ENCODE results near the gene KRTAP9-1. TPM values are rescaled to one million over a fixed set of nuclear protein-coding genes. Genes with fewer than 3 reads are reported as not detected.
"Not testable (repeated sequence)": the region's sequence is repeated elsewhere in the genome, so short reads cannot be mapped to it uniquely, and the experiment has no call there.

Gene KRTAP9-1
- total RNA-seq, 4 donors from 2014 or later = 0.91 TPM; not detected in 3

DNA sequence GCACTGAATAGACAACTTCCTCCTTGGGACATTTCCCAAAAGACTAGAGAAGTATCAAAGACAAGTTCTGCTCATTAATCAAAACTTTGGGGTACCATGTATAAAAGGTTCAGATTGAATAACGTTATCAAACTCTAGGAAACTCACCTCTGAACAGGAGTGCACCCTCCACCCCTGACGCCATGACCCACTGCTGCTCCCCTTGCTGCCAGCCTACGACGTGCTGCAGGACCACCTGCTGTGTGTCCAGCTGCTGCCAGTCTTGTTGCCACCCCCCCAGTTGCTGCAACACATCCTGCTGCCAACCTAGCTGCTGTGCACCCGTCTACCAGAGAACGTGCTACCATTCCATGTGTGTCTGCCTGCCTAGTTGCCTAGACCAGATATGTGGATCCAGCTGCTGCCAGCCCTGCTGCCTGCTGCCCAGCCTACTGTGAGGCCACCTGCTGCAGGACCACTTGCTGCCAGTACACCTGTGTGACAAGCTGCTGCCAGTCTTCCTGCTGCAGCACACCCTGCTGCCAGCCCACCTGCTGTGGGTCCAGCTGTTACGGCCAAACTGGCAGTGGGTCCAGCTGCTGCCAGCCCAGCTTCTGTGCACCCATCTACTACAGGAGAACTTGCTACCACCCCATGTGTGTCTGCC is 23.0 kb downstream of the KRTAP9-1 start:
- no peak overlapping the region for H3K4me3 ChIP-seq (ENCODE audit: low read depth, poor library complexity, severe bottlenecking)
- 77 to 84% methylated on average over 7 of the region's 7 CpGs for WGBS, 2 donors
- intact Hi-C loops (cut with DNase I; ENCODE audit: low total_unique reads) = no loop called here
- no peak for DNase-seq (ENCODE audit: low spot score in 2 of 2)
- TF ChIP-seq, protein P1, sequence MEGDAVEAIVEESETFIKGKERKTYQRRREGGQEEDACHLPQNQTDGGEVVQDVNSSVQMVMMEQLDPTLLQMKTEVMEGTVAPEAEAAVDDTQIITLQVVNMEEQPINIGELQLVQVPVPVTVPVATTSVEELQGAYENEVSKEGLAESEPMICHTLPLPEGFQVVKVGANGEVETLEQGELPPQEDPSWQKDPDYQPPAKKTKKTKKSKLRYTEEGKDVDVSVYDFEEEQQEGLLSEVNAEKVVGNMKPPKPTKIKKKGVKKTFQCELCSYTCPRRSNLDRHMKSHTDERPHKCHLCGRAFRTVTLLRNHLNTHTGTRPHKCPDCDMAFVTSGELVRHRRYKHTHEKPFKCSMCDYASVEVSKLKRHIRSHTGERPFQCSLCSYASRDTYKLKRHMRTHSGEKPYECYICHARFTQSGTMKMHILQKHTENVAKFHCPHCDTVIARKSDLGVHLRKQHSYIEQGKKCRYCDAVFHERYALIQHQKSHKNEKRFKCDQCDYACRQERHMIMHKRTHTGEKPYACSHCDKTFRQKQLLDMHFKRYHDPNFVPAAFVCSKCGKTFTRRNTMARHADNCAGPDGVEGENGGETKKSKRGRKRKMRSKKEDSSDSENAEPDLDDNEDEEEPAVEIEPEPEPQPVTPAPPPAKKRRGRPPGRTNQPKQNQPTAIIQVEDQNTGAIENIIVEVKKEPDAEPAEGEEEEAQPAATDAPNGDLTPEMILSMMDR (IDR thresholded peaks at IDR 0.05) = no peak
- TF ChIP-seq POLR2A (IDR thresholded peaks at IDR 0.05) = no peak

DNA sequence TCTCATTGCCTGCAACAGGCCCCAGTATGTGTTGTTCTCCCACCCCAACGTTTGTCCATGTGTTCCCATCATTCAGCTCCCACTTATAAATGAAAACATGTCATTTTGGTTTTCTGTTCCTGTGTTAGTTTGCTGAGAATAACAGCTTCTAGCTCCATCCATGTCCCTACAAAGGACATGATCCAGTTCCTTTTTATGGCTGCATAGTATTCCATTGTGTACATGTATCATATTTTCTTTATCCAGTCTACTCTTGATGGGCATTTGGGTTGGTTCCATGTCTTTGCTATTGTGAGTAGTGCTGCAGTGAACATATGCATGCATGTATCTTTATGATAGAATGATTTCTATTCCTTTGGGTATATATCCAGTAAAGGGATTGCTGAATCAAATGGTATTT is 26.0 kb downstream of the KRTAP9-1 start:
- DNase-seq (ENCODE audit: low spot score in 2 of 2) = no peak
- intact Hi-C loops (cut with DNase I; ENCODE audit: low total_unique reads) = no loop called here
- no peak overlapping the region for H3K4me3 ChIP-seq (ENCODE audit: low read depth, poor library complexity, severe bottlenecking)
- WGBS, 2 donors = 69 to 84% methylated on average over 1 of the region's 1 CpG
- TF ChIP-seq, protein P1 (IDR thresholded peaks at IDR 0.05) = no peak
- TF ChIP-seq POLR2A (IDR thresholded peaks at IDR 0.05) = no peak

DNA sequence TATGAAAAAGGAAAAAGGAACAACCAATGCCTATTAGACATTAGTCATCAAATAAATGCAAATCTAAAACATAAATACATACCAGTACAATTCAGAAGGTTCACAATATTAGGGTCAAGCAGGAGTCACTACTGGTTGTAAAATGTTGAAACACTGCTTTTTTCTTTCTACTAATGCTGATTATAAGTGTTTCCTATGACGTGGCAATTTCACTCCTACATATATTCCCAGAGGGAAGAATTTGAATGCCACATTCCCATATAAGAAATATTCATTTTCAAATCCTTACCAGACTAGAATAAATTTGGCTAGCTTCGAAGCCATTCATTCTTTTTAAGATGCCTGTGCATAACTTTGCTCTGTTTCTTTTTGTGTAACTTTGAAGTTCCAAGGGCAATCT is 34.1 kb downstream of the KRTAP9-1 start:
- TF ChIP-seq, protein P1 (IDR thresholded peaks at IDR 0.05) = no peak
- no peak for TF ChIP-seq POLR2A (IDR thresholded peaks at IDR 0.05)
- 48 to 50% methylated on average over 2 of the region's 2 CpGs for WGBS, 2 donors
- no peak for DNase-seq (ENCODE audit: low spot score in 2 of 2)
- intact Hi-C loops (cut with DNase I; ENCODE audit: low total_unique reads) = no loop called here
- no peak overlapping the region for H3K4me3 ChIP-seq (ENCODE audit: low read depth, poor library complexity, severe bottlenecking)

DNA sequence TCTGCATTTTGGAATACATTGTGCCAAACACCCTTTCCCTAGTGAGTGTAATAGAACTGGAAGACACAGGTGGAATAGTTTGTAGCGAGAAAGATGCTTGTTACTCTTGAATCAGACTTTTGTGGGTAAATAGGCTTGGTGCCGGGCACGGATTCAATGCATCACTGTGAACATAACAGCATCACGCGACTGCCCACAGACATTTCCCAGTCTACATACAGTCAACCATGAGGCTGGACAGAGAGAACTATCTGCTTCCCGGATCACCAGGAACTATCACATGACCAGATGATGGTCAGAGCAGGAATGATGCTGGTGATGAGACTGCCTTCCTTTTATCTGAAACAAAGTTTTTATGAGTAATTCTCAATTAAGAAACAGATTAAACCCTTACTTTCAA is 36.4 kb downstream of the KRTAP9-1 start:
- H3K4me3 ChIP-seq (ENCODE audit: low read depth, poor library complexity, severe bottlenecking) = no peak overlapping the region
- WGBS, 2 donors = 91 to 93% methylated on average over 6 of the region's 6 CpGs
- TF ChIP-seq POLR2A (IDR thresholded peaks at IDR 0.05) = no peak
- TF ChIP-seq, protein P1 (IDR thresholded peaks at IDR 0.05) = no peak
- intact Hi-C loops (cut with DNase I; ENCODE audit: low total_unique reads) = no loop called here
- DNase-seq (ENCODE audit: low spot score in 2 of 2) = no peak

DNA sequence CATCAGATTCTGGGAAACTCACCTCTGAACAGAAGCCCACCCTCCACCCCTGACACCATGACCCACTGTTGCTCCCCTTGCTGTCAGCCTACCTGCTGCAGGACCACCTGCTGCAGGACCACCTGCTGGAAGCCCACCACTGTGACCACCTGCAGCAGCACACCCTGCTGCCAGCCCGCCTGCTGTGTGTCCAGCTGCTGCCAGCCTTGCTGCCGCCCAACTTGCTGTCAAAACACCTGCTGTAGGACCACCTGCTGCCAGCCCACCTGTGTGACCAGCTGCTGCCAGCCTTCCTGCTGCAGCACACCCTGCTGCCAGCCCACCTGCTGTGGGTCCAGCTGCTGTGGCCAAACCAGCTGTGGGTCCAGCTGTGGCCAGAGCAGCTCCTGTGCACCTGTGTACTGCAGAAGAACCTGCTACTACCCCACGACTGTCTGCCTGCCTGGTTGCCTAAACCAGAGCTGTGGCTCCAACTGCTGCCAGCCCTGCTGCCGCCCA is 37.0 kb downstream of the KRTAP9-1 start, which contains the start of gene KRTAP9-2:
Gene KRTAP9-2 (plus strand): TSS at position 51 of the 498 bp plus-strand sequence. CDS start 7 bp downstream, at position 58.
- DNase-seq (ENCODE audit: low spot score in 2 of 2); intact Hi-C loops (cut with DNase I; ENCODE audit: low total_unique reads); H3K4me3 ChIP-seq (ENCODE audit: low read depth, poor library complexity, severe bottlenecking): not testable (repeated sequence)
- 50 to 64% methylated on average over 1 to 2 of the region's 4 CpGs for WGBS, 2 donors

DNA sequence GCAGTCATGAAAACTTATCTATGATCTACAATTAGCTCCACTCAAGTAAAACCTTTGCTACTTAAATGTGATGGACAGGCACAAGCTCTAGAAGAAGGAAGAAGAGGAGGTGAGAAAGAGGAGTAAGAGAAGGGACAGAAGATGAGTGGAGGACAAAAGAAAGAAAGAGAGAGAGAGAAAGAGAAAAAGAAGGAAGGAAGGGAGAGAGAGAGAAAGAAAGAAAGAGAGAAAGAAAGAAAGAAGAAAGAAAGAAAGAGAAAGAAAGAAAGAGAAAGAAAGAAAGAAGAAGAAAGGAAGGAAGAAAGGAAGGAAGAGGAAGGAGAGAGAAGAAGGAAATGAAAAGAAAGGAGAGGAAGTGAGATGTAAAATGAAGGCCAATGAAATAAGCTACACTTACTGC is 40.4 kb downstream of the KRTAP9-1 start:
- intact Hi-C loops (cut with DNase I; ENCODE audit: low total_unique reads) = loop anchor here (10.0 kb wide), 1 partner anchor 465 kb away; no protein-coding TSS in a partner anchor
- no peak for DNase-seq (ENCODE audit: low spot score in 2 of 2)

More for the DNA sequence above, 40.4 kb downstream of the KRTAP9-1 start:
- H3K4me3 ChIP-seq (ENCODE audit: low read depth, poor library complexity, severe bottlenecking) = no peak overlapping the region
- TF ChIP-seq, protein P1 (IDR thresholded peaks at IDR 0.05) = no peak
